OCI-M2 (cell line): Measurements from ENCODE around the gene TEFM.
"Not testable (repeated sequence)": the region's sequence is repeated elsewhere in the genome, so short reads cannot be mapped to it uniquely, and the experiment has no call there.

ENCODE experiments used
- DNase-seq: peaks from one replicate; lab custom pipeline; 2025; ENCODE audit not compliant: unreplicated experiment; lab: John Stamatoyannopoulos, UW

The TEFM gene

GRCh38 chr17:30921544-30922196 is 15.6 kb upstream of the TEFM start, which contains the start of gene ADAP2:
ADAP2 (plus strand) TSS chr17:30921945; CDS start chr17:30922015, 70 bp downstream.
- no peak for DNase-seq

- no peak for DNase-seq
Measured at GRCh38 chr17:30920683-30921543, 14.9 kb upstream of the TEFM start.

- no peak for DNase-seq
Measured at GRCh38 chr17:30920282-30920681, 14.2 kb upstream of the TEFM start.

- DNase-seq, result no peak
Measured at GRCh38 chr17:30917050-30917449, 11.0 kb upstream of the TEFM start.

- no peak for DNase-seq
Measured at GRCh38 chr17:30915833-30916611, 10.0 kb upstream of the TEFM start.

- no peak for DNase-seq
Measured at GRCh38 chr17:30913955-30914354, 7.9 kb upstream of the TEFM start.

- not testable (repeated sequence) for DNase-seq
Measured at GRCh38 chr17:30910151-30910550, 4.1 kb upstream of the TEFM start.

GRCh38 chr17:30908717-30909420 is 2.8 kb upstream of the TEFM start:
- DNase-seq, result no peak

- DNase-seq, result no peak
Measured at GRCh38 chr17:30905742-30906100, 317 bp downstream of the TEFM start.

- DNase-seq, result no peak
Measured at GRCh38 chr17:30897311-30897710, 8.7 kb downstream of the TEFM start.

- no peak for DNase-seq
Measured at GRCh38 chr17:30894236-30894635, 11.8 kb downstream of the TEFM start.

- no peak for DNase-seq
Measured at GRCh38 chr17:30886187-30886586, 19.9 kb downstream of the TEFM start.

- no peak for DNase-seq
Measured at GRCh38 chr17:30869005-30869404, 37.0 kb downstream of the TEFM start.

- no peak for DNase-seq
Measured at GRCh38 chr17:30864636-30865035, 41.4 kb downstream of the TEFM start.

- no peak for DNase-seq
Measured at GRCh38 chr17:30858556-30859250, 47.3 kb downstream of the TEFM start.

- no peak for DNase-seq
Measured at GRCh38 chr17:30854146-30854545, 51.9 kb downstream of the TEFM start.
